Subcutaneous preadipocyte (primary cell): ENCODE data around the gene MRPL42. TPM values are rescaled to one million over a fixed set of nuclear protein-coding genes. Genes with fewer than 3 reads are reported as not detected.

ENCODE experiments used
- small RNA-seq: library from RNA; depleted of rRNA; stranded (forward); fragments of <200 nt; gene quantifications from one replicate; pipeline ENCODE3, GENCODE V24; 2012
- total RNA-seq: library from RNA; depleted of rRNA; stranded (reverse); fragments of >200 nt; gene quantifications from 2 replicates; pipeline ENCODE4 v1.2.3, GENCODE V29; 2012

Gene MRPL42
- total RNA-seq = 28.3 and 32.6 TPM in 2 replicates

GRCh38 chr12:93467351-93468007 lies at the start of gene MRPL42:
Gene MRPL42 (plus strand): TSS chr12:93467514. CDS start chr12:93469286, 1,772 bp downstream.

GRCh38 chr12:93441617-93442410 lies 25.5 kb upstream of the MRPL42 start, which contains the start of gene UBE2N:
Gene UBE2N (minus strand): TSS chr12:93441947. CDS start chr12:93441884, 63 bp downstream.

Small RNA genes lying within 50 kb of the gene (small RNA-seq; reads per million reads assigned to genes)
- not detected for gene RF00019

Other genes with a start within 250 kb of the MRPL42 start
- 37.8 and 41.1 TPM in 2 replicates for gene NUDT4, start 89.6 kb upstream of the MRPL42 start, total RNA-seq
- 79.4 and 127 TPM in 2 replicates for gene UBE2N, start 25.6 kb upstream of the MRPL42 start, total RNA-seq
- gene SOCS2, start 105.2 kb downstream of the MRPL42 start, total RNA-seq = 9.2 and 14.5 TPM in 2 replicates
- gene CRADD, start 209.9 kb downstream of the MRPL42 start, total RNA-seq = 12.5 and 14.3 TPM in 2 replicates